HG03135 (cell line): Measurements from ENCODE around the gene BMF.

Experiments
- ATAC-seq: cut with Tn5 transposase; IDR thresholded peaks from one replicate; pipeline ENCODE4 v1.9.1; 2021; ENCODE audit warnings: mild to moderate bottlenecking, moderate library complexity; ENCODE audit not compliant: unreplicated experiment

BMF gene

DNA sequence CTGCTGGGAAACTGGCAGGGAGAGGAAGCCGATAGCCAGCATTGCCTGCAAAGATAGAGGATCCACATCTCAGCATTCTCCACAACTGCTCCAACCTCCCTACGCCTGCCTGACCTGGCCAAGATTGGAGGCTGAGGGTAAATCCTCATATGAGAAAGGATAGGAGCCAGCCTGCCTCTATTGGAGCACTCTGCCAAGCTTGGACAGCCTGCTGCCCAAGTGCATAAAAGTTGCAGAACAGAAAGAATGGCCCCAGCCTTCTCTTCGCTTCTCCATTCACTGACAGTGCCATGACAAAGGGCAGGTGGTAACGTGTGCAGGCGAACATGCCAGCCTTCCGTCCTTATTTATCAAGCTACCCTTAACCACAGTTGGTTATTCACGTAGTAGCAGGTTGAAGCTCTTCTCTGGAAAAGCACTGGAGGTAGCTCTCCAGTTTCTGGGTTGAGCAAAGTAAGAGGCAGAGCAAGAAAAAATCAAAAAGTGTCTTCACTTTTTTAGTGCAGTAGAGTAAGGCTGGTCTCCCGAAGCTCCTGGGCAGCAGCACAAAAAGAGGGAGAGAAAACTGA lies 4.3 kb downstream of the BMF start:
- no peak for ATAC-seq

DNA sequence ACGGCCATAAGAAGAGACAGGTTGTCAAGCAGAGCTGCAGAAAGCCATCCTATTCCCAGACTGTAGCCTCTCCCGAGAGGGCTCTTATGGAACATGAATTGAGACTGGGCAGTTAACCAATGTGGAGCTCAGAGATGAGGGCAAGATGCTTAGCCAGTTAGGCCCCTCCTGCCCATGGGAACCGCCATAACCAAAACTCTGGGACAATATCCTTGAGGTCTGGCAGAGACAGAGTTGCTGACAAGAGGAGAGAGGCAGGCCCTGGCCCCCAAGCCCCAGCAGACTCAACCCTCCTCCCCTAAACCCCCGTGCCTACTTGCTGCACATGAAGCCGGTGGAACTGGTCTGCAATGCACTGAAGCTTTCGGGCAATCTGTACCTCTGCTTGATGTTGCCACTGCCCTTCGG lies 4.8 kb downstream of the BMF start:
- ATAC-seq: no peak

DNA sequence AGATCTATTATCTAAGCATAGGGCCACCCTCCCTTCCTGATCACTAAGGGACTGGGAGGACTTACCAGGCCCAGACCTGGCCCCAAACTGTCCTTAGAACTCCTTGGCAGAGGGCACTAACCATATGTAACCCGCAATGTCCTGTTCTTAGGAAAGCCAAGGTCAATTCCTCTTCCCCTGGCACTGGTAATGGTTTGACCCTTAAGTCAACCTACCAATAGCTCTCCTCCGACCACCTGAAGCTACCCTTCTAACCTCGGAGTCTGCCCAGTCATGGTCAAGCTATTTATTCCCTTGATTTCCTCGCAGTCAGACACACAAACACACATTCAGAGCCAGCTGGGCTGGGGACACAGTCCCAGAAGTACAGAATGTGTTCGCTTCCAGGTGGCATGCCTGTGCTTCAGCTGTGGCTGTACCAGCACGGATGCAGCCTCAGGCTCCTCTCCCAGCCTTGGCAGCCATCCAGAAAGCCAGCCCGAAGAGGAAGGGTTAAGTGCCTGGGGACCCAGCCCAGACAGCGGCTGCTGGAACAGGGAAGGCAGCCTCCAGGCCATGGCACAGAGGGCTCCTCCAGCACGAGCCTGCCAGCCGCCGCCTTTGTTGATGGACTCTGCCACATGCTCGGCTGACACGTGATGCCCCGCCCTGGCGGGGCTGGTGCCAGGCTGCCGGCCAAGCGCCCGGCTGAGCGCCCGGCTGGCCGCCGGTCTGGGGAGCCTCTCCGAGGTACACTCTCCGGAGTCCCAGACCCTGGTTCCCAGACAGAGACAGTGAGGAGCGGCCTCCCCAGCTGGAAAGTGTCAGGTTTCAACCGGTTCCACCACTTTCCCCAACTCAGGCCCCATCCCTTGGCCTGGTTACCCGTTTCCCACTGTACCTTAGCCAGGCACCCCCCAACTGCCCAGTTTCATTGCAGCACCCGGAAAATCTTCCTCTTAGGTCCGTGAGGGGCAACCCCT lies 5.5 kb downstream of the BMF start:
- ATAC-seq: no peak

GRCh38 chr15:40100947-40101905 lies 7.5 kb downstream of the BMF start:
- ATAC-seq: no peak

DNA sequence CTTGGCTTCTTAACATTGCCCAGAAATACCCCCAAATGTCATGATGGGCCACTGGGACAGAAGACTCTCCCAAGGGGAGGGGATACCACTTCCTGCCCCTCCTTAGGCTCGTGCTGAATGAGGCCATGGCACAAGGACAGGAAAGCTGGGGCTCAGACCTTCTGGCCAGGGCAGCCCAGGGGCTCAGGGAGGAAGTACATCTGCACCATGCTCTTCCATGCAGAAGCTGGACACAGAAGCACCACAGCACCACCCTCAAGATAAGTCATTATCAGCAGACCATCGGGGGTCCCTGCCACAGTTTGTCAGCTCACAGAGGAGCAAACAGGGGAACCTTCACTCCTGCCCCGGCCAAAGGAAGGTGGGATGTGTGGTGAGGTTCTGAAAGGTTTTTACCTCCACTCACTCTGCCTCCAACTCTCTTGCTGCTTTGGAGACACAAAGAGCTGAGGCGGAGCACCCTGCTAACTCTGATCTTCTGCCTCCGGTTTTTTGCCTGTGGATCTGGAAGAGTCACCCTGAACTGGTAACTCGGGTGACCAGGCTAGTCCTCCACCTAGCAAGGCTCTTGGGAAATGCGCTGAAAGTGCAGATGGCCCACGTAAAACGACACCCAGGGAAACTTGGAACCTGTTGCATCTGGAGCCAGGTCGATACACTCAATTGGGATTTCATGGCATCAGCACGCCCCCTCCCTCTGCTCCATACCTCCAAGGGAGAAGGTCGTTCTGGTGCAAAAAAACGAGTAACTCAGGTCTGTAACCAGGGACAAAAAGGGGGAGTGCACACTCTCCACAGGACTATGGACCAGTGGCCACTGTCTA lies 8.3 kb downstream of the BMF start:
- ATAC-seq: no peak

GRCh38 chr15:40098489-40099261 lies 10.0 kb downstream of the BMF start:
- ATAC-seq: peak; percentile 73

DNA sequence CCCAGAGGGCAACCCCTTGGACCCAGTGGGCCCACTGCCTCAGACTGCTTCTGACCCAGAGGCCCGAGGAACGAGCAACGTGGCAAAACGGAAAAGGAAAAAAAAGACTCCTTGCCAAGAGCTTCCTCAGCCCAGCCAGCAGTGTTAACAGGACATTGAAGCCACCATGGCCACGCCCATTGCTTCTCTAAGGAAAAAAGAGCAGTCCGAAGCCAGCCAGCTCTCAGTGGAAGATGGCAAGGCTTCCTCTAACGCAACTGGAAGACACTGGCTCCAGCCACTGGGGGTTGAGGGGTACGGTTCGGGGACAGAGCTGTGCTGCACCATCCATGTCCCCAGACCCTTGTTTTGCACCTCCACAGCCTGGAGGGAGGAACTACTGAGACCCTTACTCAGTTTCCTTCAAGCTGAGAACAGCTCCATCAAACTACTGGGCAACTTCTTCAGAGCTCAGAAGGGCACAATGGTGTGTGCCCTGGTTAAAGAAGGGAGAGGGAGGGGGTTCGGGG lies 10.7 kb downstream of the BMF start:
- ATAC-seq: no peak

DNA sequence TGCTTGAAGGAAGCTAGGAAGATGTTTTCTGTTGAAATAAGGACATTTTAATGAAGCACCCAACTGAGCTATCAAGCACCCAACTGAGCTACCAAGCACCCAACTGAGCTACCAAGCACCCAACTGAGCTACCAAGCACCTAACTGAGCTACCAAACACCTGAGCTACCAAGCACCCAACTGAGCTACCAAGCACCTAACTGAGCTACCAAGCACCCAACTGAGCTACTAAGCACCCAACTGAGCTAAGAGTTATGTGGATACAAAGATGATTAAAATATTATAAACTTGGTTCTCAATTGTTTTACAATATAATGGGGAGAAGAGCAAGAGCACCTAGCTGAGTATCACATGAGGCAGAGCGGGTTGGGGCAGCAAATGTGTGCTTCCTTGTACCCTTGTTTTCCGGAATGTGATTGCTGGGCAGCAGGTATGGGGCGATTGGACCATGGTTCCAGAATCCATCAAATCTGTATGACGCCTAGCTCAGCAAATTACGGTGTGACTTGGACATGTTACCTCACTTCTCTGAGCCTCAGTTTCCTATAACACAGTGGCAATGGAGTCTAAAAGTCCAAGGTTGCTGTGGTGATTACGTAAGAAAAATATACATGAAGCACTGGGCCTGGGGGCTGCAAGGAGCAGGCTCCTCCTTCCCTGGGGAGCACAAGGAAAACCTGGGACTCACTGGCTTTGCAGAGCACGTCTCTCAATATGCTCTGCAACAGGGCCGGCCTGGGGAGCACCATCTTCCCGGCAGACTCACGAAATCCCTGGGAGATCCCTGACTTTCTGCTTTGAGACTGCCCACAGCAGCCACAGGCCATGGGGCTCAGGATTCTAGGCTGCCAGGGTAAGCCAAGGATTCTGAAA lies 11.3 kb downstream of the BMF start:
- no peak for ATAC-seq

GRCh38 chr15:40096094-40096891 lies 12.4 kb downstream of the BMF start:
- ATAC-seq: no peak

GRCh38 chr15:40095371-40096093 lies 13.1 kb downstream of the BMF start:
- ATAC-seq: no peak

DNA sequence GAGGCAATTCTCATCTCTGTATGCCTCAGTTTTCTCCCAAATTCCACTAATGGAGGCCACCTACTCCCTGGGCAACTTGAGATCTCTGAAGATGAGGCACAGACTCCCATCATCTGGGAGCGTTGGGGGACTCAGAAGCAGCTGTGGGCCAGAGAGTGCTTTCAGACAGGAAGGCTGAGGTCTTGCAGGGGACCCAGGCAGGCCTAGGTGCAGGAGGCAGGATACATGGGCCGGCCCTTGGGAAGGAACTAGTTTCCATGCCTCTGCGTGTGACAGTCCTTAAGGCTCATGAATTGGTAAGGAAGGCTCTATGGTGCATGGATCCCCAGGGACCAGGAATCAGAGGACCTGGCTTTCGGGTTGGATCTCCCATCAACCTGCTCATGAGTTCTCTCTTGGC lies 14.5 kb downstream of the BMF start:
- ATAC-seq: no peak

GRCh38 chr15:40092979-40093869 lies 15.5 kb downstream of the BMF start:
- ATAC-seq: no peak

- no peak for ATAC-seq
Observed at GRCh38 chr15:40092256-40092978, 16.3 kb downstream of the BMF start.

DNA sequence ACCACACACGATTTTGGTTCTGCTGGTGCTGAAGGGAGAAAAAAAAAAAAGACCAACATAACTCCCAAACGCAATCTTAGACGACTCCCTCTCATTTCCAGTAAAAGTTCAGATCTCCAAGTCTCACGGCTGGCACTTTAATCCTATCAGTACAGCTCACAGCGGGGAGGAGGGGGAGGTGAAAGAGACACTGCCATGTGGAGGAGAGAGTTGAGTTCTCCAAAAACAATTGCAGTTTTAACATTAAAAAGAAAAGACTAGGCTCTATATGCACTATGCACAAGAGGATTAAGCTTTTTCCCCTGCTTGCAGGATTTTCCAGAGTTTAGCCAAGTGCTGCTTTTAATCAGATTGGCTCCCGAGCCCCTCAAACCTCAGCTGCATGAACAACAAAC lies 16.8 kb downstream of the BMF start:
- no peak for ATAC-seq

- no peak for ATAC-seq
Observed at GRCh38 chr15:40090774-40091455, 17.8 kb downstream of the BMF start.
